Activated naive CD4-positive, alpha-beta T cell (primary cell): ENCODE measurements around the gene INAVA.
"Not testable (repeated sequence)": the region's sequence is repeated elsewhere in the genome, so short reads cannot be mapped to it uniquely, and the experiment has no call there.

ENCODE experiments used
- DNase-seq, 4 experiments: peaks; one replicate each; lab custom pipeline; 2025; lab: John Stamatoyannopoulos, UW

INAVA gene

DNA sequence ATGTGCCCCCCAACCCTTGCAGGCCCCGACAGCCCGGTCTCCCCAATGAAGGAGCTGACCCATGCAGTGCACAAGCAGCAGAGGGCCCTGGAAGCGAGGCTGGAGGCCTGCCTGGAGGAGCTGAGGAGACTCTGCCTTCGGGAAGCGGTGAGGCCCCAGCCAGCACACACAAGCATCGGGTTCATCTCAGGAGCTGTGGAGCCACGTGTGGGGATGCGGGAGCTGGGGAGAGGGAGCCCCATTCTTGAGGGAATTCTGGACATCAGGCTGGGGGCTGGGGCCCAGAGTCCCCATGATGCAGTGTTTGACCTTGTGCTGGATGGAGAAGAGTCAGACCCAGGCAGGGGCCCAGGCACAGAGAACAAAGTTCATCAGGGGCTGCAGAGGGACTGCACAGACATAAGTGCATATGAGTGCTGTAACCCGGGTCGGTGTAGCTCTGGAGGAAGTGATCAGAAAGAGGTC, 4.8 kb downstream of the INAVA start:
- DNase-seq, result no peak

DNA sequence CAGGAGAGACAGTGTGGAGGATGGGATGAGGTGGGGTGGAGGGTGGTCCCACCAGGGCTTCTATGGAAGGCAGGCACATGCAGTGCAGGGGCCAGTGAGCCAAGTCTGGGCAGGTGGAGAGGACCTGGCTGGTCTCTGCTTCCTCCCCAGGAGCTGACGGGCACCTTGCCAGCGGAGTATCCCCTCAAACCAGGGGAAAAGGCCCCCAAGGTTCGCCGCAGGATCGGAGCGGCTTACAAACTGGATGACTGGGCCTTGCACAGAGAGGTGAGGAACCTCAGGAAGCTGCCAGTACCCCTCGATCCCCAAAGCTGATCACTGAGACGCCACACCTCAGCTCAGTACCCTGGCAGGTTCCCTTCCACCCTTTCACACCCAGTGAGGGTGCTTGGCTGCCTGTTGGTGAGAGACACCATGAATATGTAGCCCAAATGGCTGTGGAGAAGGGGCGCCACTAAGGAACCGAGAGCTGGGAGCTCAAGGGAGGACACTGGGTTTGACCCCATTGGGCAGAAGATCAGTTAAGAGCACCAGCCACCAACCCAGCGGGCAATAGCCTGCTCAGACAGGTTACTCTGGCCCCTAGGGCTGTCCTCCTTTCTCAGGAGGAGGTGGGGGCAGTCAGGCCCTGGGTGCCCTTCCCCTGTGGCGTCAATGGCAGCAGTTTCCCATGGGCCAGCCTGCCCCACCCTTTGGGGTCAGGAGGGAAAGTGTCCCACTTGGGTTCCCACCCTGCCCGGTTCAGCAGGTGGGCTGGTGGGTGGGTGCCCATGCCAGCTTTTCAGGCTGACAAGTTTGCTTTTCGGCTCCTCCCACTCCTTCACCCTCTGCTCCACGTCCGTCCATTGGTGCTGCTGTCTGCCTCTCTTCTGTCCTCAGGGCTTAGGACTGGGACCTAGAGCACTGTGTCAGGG, 5.5 kb downstream of the INAVA start:
- DNase-seq, result no peak

DNA sequence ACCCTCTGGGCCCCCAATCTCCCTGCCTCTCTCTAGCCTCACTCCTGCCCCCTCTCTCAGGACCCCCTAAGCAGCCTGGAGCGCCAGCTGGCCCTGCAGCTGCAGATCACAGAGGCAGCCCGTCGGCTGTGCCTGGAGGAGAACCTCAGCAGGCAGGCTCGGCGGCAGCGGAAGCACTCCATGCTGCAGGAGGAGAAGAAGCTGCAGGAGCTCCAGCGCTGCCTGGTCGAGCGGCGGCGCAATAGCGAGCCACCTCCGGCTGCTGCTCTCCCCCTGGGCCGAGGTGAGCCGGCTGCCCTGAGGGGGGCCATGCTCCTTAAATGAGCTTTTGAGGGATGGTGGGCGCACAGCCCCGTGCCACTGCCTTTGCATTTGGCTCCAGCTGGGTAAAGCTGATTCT, 6.2 kb downstream of the INAVA start:
- no peak for DNase-seq

DNA sequence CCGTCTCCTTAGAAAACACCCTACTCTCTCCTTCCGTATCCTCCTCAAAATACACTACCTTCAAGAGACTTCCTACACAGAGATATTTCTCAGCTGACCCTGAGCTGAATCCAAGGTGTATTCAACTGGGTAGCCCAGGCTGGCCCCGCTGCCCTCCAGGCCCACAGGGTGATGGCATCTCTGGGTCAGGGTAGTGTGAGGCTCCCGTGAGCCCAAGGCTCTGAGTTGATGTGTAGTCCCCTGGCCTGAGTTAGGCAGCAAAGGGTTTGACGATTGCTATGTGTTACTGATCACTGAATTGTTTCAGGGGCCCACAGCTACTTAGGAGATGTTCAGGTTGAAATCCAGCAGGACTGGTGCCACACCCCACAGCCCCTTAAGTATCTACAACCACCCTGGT, 6.7 kb downstream of the INAVA start:
- no peak for DNase-seq

DNA sequence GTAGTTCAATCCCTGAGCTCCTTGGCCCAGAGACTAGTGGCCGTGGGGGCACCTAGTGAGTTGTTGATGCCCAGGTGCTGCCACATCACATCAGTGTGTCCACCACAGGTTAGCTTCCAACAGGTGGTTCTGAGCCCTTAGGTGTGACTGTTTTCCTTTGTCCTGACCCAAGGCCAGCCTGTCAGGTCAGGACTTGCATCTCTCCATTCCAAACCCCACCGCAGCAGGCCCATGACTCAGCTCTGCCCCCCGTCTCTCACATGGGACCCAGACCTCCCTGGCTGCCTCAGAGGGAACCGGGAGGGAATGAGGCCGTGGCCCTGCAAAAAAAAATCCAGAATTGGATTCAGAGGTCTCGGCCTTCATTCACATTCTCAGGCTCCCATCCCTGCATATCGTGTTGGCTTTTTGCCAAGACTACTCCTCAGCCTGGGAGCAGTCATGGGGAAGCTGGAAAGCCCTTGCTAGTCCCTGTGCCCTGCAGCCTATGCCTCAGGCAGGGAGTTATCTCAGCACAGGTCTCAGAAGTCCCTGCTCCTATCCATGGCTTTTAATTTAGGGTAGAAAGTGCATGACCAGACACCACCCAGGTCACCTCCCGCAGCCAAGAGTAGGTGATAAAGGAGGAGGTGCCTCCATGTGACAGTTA, 7.2 kb downstream of the INAVA start:
- no peak for DNase-seq

DNA sequence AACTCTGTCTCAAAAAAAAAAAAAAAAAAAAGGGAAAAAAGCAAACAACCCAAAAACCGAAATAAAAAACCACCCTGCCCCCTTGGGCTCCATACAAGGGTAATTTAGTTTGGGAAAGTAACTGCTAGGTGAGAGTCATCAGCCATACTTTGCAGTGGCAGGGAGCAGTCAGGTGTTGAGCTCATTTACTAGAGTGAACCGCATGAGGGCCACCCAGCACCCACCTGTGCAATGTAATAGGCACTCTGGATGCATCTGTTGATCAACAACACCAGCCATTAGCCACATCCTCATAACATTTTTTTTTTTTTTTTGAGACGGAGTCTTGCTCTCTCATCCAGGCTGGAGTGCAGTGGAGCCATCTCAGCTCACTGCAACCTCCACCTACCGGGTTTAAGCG, 9.1 kb downstream of the INAVA start:
- no peak for DNase-seq

DNA sequence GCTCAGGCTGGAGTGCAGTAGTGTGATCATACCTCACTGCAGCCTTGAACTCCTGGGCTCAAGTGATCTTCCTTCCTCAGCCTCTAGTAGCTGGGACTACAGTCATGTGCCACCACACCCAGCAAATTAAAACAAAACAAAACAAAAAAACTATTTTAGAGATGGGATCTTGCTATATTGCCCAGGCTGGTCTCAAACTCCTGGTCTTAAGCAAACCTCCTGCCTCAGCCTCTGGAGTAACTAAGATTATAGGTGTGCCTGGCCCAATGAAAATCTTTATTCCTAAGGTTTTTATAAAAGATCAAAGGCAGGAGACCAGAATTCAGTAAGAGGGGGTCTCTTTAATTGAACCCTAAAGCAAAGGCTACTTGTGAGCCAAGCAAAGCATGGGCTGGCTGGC, 10.1 kb downstream of the INAVA start:
- DNase-seq, result no peak

DNA sequence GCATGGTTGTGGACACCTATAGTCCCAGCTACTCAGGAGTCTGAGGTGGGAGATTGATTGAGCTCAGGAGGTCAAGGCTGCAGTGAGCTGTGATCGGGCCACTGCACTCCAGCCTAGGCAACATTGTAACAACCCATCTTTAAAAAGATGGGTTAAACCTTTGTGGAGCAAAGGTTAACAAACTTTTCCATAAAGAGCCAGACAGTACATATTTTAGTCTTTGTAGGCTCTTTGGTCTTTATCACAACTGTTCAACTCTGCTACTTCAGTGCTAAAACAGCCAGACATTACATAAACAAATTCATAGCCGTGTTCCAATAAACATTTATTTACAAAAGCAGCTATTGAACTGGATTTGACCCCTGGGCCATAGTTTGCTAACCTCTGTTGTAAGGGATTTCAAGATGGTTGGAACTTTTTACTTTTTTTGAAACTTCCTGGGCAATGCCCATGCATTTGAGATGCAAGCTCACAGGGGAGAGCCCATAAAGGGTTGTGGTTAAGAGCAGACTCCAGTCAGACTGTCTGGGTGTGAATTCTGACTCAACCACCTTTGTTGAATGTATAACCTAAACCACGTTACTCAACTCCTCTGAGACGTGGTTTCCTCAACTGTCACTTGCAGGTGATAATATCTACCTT, 10.8 kb downstream of the INAVA start:
- no peak for DNase-seq

DNA sequence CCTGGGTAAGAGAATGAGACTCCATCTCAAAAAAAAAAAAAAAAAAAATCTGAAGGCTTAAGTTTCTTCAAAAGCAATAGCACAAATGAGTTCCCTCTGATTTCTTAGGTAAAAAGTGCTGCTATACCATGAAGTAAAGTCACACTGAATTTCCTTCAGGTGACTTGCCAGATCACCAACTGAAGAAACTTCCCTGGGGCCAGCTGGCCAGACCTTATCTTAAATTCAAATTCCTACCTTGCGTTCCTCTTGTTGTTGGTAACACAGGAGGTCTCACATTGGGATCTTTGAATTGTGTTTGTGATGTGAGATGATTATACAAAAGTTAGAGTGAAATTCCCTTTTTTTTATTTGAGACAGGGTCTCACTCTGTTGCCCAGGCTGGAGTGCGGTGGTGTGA, 11.8 kb downstream of the INAVA start:
- DNase-seq, result no peak

DNA sequence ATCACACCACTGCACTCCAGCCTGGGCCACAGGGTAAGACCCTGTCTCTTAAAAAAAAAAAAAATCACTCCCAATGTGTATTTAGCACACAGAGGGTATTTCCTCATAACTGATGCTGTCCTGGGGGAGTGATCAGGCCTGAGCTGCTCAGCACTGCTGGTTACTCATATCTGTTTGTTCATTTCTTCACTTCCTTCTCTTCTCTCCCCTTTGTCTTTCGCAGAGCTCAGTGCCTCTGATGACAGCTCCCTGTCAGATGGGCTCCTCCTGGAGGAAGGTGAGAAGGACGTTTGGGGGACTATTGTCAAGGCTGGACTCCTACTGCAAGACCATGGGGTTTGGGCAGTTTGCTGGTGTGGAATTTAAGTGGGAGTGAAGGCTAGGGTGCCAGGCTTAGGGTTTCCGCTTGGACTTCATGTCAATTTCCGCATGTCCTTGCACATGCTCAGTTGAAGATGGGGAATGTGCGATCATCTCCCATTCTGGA, 13.0 kb downstream of the INAVA start:
- DNase-seq, result no peak

DNA sequence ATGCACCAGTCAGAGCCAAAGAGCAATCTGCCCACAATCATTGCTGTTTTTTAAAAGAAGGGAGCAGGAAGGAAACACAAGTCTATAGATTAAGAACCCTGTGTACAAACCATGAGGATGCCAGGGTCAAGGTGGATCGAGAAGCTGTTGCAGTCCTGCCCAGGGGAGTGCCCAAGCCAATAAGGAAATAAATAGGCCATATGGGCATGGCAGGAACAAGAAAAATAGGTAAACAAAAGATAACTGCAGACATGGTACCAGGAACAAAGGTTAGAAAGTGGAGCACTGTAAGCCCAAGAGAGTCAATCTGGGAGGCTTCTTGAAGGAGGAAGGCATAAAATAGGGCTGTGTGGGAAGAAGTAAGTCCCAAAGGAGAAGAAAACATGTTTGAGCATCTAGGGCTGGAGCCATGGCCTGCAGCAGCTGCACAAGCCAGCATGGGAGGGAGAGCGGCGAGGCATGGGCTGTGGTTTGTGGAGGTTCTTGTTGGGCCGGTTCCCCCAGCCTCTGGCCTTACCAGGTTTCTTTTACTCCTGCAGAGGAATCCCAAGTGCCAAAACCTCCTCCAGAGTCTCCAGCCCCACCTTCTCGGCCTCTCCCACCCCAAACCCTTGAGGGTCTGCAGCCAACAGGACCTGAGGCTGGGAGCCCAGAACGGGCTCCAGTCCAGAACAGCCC, 13.6 kb downstream of the INAVA start:
- DNase-seq, result no peak

DNA sequence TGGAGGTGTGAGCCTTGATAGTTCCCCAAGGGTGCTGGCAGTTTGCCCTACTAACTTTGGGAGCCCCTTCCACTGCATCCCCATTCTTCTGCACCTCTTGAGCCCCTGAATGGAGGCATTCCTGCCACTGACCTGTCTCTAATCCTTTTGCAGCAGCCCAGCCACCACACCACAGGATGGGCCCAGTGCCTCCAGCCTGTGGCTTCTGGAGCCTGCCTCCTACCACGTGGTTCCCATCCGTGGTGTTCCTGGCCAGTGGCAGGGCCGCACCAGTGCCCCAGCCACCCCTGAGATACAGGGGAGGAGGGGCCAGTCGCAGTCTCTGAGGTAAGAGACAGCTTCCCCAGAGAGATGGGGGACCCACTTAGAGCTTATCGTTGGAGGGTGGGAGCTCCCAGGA, 14.4 kb downstream of the INAVA start:
- no peak for DNase-seq

DNA sequence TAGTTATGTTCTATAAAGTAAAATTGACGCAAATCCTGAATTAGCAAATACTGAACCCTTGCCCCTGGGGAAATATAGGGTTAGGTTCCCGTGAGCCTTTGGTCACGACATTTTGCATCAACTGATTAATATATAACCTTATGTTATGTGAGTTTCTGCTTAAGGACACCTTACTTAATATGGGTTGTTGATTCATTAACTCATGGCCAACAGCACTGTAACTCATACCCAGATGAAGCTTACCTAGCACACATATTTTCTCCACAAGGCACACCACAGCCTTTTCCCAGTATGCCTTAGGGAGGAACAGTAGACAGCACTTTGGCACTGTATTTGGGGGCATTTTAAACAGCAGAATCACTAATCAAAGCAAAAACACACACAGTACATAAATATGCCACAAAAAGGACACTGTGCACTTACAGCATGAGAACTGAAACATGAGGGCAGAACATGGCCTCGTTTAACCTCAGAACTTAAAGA, 15.1 kb downstream of the INAVA start:
- DNase-seq, result no peak

DNA sequence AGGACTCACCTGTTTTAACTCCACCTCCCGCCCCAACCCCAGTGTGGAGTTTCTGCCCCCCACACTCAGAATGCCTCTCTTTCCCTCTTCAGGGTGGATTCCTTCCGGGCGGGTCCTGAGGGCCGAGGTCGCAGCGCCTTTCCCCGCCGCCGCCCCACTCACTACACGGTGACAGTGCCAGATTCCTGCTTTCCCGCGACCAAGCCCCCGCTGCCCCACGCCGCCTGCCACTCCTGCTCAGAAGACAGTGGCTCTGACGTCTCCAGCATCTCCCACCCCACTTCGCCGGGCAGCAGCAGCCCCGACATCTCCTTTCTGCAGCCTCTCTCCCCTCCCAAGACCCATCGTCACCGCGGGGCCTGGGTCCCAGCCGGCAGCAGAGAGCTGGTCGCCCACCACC, 16.7 kb downstream of the INAVA start:
- no peak for DNase-seq

DNA sequence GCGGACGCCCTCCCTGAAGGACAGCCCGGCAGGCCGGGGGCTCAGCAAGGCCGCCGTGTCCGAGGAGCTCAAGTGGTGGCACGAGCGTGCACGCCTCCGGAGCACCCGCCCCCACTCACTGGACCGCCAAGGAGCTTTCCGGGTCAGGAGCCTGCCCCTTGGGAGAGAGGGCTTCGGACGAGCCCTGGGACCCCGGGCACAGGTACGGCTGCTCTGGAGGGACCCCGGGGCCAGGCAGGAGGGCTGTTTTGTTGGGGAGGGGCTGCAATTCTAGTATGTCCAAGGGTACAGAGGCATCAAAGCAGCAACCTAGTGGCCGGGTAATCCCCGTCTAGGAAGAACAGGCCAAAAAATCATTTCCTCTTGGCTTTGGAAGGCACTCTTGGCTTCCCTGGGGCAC, 17.2 kb downstream of the INAVA start:
- DNase-seq, result not testable (repeated sequence)

DNA sequence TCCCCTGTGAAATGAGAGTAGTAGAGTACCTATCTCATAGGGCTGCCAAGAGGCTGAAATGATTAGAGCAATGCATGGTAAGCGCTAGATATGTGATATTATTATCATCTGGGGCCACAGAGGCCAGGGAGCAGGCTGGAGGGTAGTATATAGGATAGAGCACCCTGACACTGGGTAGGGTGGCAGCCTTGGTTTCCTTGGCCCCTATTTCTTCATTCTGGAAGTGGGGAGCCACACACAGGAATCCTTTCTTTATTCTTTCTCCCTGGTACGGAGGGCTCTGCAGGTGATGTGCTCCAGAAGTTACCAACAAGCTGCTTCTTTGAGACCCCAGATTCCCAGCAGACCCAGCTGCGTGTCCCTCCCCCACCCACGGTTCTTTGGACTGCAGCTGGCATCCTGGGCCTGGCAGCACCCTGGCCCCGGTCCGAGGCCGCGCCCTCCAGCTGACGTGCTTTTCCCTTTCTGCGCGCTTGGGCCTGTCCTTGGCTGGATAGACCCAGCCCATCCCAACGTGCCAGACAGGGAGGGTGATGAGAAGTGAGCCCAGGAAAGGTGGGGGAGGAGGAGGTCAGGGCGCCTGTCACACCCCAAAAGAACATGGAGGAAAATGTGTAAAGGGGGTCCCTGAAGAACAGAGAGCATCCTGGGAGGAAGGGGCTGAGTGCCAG, 18.2 kb downstream of the INAVA start:
- DNase-seq, result no peak

DNA sequence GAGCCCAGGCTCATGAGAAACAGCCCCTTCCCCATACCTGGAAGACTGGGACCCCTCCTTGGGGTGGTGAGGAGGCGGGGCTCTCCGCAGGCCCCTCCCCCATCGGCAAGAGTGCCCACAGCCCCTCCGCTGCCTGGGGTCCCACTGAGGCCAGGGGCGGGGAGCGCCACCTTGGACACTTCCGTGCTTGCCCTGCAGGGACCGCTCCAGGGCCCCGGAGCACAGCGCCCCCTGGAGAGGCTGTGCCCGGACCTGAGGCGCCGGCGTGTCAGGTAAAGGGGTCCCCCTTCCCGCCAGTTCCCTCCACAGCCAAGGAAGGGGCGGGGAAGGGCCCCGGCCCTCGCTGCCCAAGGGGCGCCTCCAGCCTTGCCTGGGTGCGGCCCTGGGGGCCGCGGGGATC, 21.5 kb downstream of the INAVA start:
- DNase-seq, result no peak

DNA sequence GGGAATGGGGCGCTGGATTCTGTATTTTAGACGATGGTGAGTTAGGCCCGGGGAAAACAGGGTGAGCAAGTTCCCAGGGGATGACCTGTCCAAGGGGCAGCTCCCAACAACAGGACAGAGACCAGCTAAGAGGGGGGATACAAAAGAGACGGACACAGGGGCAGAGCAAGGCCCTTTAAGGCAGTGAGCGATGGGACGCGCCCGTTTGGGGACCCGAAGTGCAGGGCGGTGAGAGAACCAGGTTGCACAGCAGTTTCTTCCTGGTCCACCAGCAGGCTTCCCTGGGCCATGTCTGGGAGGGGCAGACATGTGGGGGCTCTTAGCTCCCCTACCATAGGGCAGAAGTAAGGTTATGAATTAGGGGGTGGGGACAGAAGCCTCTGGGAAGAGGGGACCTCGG, 22.0 kb downstream of the INAVA start:
- DNase-seq, result no peak

DNA sequence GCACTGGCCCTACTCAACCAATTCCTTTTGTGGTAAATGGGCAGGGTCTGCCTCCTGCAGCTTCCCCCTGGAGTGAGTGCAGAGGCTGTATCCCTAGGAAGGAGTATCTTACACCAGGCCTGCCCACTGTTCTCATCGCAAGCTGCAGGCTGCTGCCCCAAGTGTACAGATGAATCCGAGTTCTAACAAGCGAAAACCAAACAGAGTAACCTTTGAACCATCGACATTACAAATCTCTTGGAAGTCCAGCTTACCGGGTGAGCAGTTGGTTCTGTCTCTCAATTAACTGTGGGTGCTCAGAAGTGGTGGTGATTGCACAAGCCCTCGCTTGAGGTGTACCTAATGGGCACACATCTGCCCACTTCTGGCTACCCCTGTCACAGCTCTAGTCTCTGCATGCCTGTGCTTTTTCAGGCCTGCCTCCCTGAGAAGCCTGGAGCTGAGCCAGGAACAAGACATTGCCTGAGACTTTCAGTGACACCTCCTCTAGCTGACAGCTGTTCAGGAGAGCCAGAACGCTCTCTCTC, 22.7 kb downstream of the INAVA start:
- no peak for DNase-seq

DNA sequence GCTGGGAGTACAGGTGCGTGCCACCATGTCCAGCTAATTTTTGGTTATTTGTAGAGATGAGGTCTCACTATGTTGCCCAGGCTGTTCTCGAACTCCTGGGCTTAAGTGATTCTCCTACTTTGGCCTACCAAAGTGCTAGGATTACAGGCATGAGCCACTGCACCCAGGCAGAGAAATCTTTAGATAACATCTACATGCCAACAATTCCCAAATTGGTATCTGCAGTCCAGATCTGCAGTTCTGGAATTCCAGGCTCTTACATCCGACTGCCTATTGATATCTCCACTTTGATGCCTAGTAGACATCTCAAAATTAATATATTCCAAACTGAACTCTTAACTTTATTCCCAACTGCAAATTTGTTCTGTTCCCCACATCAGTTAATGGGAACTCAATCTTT, 23.3 kb downstream of the INAVA start:
- no peak for DNase-seq

DNA sequence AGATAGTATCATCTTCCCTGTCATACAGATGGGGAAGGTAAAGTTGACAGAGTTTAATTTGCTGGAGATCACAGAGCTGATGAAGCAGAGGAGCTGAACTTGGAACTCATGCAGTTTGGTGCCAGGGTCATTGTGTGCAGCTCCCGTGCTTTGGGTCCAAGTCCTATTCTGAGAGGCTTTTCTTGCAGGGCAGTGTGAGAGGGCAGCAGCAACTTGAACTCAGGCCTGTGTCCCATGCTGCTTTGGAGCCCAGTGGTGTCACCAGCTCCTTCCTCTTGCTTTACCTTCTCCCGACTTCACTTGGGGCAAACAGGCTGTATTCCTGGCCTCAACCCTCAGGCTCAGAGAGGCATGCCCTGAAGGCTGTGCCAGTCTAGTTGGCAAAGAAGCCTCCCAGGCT, 24.7 kb downstream of the INAVA start:
- no peak for DNase-seq
